SK-N-SH treated with all-trans-retinoic acid at 6 μM for 48 hours (cell line): ENCODE data around the gene OLA1.

ENCODE experiments used
- ATAC-seq: fragments of 200-7000 bp; cut with Tn5 transposase; 3 replicates; pipeline ENCODE4 v1.9.1; 2020; ENCODE audit warnings: mild to moderate bottlenecking, moderate library complexity
- ARNTL ChIP-seq: fragments of 450-650 bp; formaldehyde crosslinking; IDR thresholded peaks from 2 replicates; pipeline ENCODE4 v1.5.0; 2020; ENCODE audit warnings: low read depth, mild to moderate bottlenecking, moderate library complexity, borderline replicate concordance
- BACH2 ChIP-seq: fragments of 250-450 bp; sonication (Bioruptor Pico); IDR thresholded peaks from 2 replicates; pipeline ENCODE4 v1.9.0; 2021; ENCODE audit warnings: mild to moderate bottlenecking, borderline replicate concordance
- CSDC2 ChIP-seq: fragments of 250-450 bp; sonication (Bioruptor Pico); IDR thresholded peaks from 2 replicates; pipeline ENCODE4 v1.5.0; 2020; ENCODE audit warnings: mild to moderate bottlenecking, moderate library complexity
- ESRRG ChIP-seq: fragments of 250-450 bp; sonication (Bioruptor Pico); IDR thresholded peaks from 2 replicates; pipeline ENCODE4 v1.6.1; 2021; ENCODE audit warnings: mild to moderate bottlenecking
- GLIS3 ChIP-seq: fragments of 250-450 bp; sonication (Bioruptor Pico); IDR thresholded peaks from 2 replicates; pipeline ENCODE4 v1.5.0; 2020; ENCODE audit warnings: mild to moderate bottlenecking, moderate library complexity
- ISL1 ChIP-seq: fragments of 250-450 bp; sonication (Bioruptor Pico); IDR thresholded peaks from 2 replicates; pipeline ENCODE4 v2.1.2; 2022; ENCODE audit warnings: mild to moderate bottlenecking, moderate library complexity
- OSR1 ChIP-seq: fragments of 250-450 bp; sonication (Bioruptor Pico); IDR thresholded peaks from 2 replicates; pipeline ENCODE4 v1.8.0; 2022; ENCODE audit warnings: moderate library complexity, mild to moderate bottlenecking, inconsistent platforms
- PPARA ChIP-seq: fragments of 250-450 bp; sonication (Bioruptor Pico); IDR thresholded peaks from 2 replicates; pipeline ENCODE4 v1.5.0; 2020; ENCODE audit warnings: mild to moderate bottlenecking, borderline replicate concordance
- RARB ChIP-seq: fragments of 250-450 bp; sonication (Bioruptor Pico); IDR thresholded peaks from 2 replicates; pipeline ENCODE4 v1.8.0; 2021; ENCODE audit warnings: mild to moderate bottlenecking, moderate library complexity
- SNAI2 ChIP-seq: fragments of 250-450 bp; sonication (Bioruptor Pico); IDR thresholded peaks from 2 replicates; pipeline ENCODE4 v1.5.0; 2020; ENCODE audit warnings: mild to moderate bottlenecking, moderate library complexity
- TCF4 ChIP-seq: fragments of 250-450 bp; sonication (Bioruptor Pico); IDR thresholded peaks from 2 replicates; pipeline ENCODE4 v1.8.0; 2021; ENCODE audit warnings: mild to moderate bottlenecking, moderate library complexity, borderline replicate concordance
- TOX ChIP-seq: fragments of 250-450 bp; sonication (Bioruptor Pico); IDR thresholded peaks from 2 replicates; pipeline ENCODE4 v1.8.0; 2021; ENCODE audit warnings: mild to moderate bottlenecking, moderate library complexity, borderline replicate concordance
- ZC3H10 ChIP-seq: fragments of 250-450 bp; sonication (Bioruptor Pico); IDR thresholded peaks from 2 replicates; pipeline ENCODE4 v1.5.1; 2021; ENCODE audit warnings: mild to moderate bottlenecking, moderate library complexity
- ZFP3 ChIP-seq: fragments of 250-450 bp; sonication (Bioruptor Pico); IDR thresholded peaks from 2 replicates; pipeline ENCODE4 v1.5.0; 2020; ENCODE audit warnings: mild to moderate bottlenecking, moderate library complexity
- ZFP30 ChIP-seq: fragments of 450-650 bp; formaldehyde crosslinking; IDR thresholded peaks from 2 replicates; pipeline ENCODE4 v1.5.0; 2022; ENCODE audit warnings: mild to moderate bottlenecking, moderate library complexity
- ZNF565 ChIP-seq: fragments of 450-650 bp; formaldehyde crosslinking; conservative IDR thresholded peaks from 2 replicates; pipeline ENCODE4 v1.5.0; 2020; ENCODE audit warnings: low read depth, mild to moderate bottlenecking, moderate library complexity
- ZNF8 ChIP-seq: fragments of 450-650 bp; formaldehyde crosslinking; IDR thresholded peaks from 2 replicates; pipeline ENCODE4 v1.5.0; 2020; ENCODE audit warnings: mild to moderate bottlenecking, moderate library complexity
- TF ChIP-seq, protein P1 (sequence below): fragments of 250-450 bp; sonication (Bioruptor Pico); IDR thresholded peaks from 2 replicates; pipeline ENCODE4 v1.5.0; 2020; ENCODE audit warnings: mild to moderate bottlenecking, moderate library complexity
- TF ChIP-seq, protein P2 (sequence below): fragments of 250-450 bp; sonication (Bioruptor Pico); IDR thresholded peaks from 2 replicates; pipeline ENCODE4 v1.8.0; 2020; ENCODE audit warnings: mild to moderate bottlenecking, moderate library complexity, borderline replicate concordance
- TF ChIP-seq, protein P3 (sequence below): fragments of 250-450 bp; sonication (Bioruptor Pico); IDR thresholded peaks from 2 replicates; pipeline ENCODE4 v1.5.1; 2020; ENCODE audit warnings: low read depth, mild to moderate bottlenecking, moderate library complexity
- TF ChIP-seq, protein P4 (sequence below): fragments of 250-450 bp; sonication (Bioruptor Pico); IDR thresholded peaks from 2 replicates; pipeline ENCODE4 v1.8.0; 2021; ENCODE audit warnings: low read depth, mild to moderate bottlenecking, moderate library complexity, borderline replicate concordance

OLA1 gene

GRCh38 chr2:174286172-174286571 is 37.8 kb upstream of the OLA1 start:
- ATAC-seq = no peak
- TF ChIP-seq, protein P1, sequence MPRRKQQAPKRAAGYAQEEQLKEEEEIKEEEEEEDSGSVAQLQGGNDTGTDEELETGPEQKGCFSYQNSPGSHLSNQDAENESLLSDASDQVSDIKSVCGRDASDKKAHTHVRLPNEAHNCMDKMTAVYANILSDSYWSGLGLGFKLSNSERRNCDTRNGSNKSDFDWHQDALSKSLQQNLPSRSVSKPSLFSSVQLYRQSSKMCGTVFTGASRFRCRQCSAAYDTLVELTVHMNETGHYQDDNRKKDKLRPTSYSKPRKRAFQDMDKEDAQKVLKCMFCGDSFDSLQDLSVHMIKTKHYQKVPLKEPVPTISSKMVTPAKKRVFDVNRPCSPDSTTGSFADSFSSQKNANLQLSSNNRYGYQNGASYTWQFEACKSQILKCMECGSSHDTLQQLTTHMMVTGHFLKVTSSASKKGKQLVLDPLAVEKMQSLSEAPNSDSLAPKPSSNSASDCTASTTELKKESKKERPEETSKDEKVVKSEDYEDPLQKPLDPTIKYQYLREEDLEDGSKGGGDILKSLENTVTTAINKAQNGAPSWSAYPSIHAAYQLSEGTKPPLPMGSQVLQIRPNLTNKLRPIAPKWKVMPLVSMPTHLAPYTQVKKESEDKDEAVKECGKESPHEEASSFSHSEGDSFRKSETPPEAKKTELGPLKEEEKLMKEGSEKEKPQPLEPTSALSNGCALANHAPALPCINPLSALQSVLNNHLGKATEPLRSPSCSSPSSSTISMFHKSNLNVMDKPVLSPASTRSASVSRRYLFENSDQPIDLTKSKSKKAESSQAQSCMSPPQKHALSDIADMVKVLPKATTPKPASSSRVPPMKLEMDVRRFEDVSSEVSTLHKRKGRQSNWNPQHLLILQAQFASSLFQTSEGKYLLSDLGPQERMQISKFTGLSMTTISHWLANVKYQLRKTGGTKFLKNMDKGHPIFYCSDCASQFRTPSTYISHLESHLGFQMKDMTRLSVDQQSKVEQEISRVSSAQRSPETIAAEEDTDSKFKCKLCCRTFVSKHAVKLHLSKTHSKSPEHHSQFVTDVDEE = no peak
- TF ChIP-seq TOX (CRISPR knock-in tag) (no peak), ESRRG (no peak), ZNF565 (CRISPR knock-in tag) (no peak), OSR1 (no peak), ZFP30 (CRISPR knock-in tag) (no peak), PPARA (no peak), ZC3H10 (no peak), ARNTL (no peak), GLIS3 (CRISPR knock-in tag) (no peak), ISL1 (CRISPR knock-in tag) (no peak), CSDC2 (CRISPR knock-in tag) (no peak), BACH2 (CRISPR knock-in tag) (no peak), TCF4 (no peak), RARB (CRISPR knock-in tag) (no peak), ZNF8 (CRISPR knock-in tag) (no peak)
- TF ChIP-seq, protein P2, sequence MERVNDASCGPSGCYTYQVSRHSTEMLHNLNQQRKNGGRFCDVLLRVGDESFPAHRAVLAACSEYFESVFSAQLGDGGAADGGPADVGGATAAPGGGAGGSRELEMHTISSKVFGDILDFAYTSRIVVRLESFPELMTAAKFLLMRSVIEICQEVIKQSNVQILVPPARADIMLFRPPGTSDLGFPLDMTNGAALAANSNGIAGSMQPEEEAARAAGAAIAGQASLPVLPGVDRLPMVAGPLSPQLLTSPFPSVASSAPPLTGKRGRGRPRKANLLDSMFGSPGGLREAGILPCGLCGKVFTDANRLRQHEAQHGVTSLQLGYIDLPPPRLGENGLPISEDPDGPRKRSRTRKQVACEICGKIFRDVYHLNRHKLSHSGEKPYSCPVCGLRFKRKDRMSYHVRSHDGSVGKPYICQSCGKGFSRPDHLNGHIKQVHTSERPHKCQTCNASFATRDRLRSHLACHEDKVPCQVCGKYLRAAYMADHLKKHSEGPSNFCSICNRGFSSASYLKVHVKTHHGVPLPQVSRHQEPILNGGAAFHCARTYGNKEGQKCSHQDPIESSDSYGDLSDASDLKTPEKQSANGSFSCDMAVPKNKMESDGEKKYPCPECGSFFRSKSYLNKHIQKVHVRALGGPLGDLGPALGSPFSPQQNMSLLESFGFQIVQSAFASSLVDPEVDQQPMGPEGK (CRISPR knock-in tag) = no peak
- TF ChIP-seq, protein P3, sequence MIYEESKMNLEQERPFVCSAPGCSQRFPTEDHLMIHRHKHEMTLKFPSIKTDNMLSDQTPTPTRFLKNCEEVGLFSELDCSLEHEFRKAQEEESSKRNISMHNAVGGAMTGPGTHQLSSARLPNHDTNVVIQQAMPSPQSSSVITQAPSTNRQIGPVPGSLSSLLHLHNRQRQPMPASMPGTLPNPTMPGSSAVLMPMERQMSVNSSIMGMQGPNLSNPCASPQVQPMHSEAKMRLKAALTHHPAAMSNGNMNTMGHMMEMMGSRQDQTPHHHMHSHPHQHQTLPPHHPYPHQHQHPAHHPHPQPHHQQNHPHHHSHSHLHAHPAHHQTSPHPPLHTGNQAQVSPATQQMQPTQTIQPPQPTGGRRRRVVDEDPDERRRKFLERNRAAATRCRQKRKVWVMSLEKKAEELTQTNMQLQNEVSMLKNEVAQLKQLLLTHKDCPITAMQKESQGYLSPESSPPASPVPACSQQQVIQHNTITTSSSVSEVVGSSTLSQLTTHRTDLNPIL (CRISPR knock-in tag) = no peak

DNA sequence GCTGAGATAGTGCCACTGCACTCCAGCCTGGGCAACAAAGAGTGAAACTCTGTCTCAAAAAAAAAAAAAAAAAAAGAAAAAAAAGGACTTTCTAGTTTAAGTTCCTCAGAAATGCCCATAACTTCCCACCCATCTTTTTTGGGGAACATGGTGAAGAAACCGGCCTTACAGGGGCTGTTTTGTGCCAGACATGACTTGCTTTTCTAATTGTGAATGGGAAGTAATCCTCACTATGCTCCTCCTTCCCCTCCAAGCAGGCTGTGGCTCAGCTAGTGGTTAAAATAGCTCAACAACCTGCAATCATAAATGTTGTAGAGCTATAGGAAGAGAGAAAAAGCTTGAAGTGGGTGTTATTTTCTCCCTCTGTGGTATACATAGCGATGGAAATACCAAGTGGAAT is 34.1 kb upstream of the OLA1 start:
- TF ChIP-seq, protein P2 (CRISPR knock-in tag) = no peak
- TF ChIP-seq PPARA = no peak
- TF ChIP-seq CSDC2 (CRISPR knock-in tag) = no peak
- TF ChIP-seq ZFP30 (CRISPR knock-in tag) = no peak
- no peak for TF ChIP-seq TCF4
- TF ChIP-seq TOX (CRISPR knock-in tag) = no peak
- TF ChIP-seq ARNTL = no peak
- no peak for TF ChIP-seq BACH2 (CRISPR knock-in tag)
- no peak for TF ChIP-seq OSR1
- no peak for TF ChIP-seq RARB (CRISPR knock-in tag)
- no peak for TF ChIP-seq ESRRG
- TF ChIP-seq, protein P3 (CRISPR knock-in tag) = no peak
- TF ChIP-seq, protein P1 = no peak
- no peak for TF ChIP-seq SNAI2 (CRISPR knock-in tag)
- TF ChIP-seq ZFP3 (CRISPR knock-in tag) = no peak
- TF ChIP-seq, protein P4, sequence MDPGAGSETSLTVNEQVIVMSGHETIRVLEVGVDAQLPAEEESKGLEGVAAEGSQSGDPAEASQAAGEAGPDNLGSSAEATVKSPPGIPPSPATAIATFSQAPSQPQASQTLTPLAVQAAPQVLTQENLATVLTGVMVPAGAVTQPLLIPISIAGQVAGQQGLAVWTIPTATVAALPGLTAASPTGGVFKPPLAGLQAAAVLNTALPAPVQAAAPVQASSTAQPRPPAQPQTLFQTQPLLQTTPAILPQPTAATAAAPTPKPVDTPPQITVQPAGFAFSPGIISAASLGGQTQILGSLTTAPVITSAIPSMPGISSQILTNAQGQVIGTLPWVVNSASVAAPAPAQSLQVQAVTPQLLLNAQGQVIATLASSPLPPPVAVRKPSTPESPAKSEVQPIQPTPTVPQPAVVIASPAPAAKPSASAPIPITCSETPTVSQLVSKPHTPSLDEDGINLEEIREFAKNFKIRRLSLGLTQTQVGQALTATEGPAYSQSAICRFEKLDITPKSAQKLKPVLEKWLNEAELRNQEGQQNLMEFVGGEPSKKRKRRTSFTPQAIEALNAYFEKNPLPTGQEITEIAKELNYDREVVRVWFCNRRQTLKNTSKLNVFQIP = no peak
- no peak for TF ChIP-seq ISL1 (CRISPR knock-in tag)
- no peak for TF ChIP-seq ZNF8 (CRISPR knock-in tag)
- no peak for TF ChIP-seq GLIS3 (CRISPR knock-in tag)
- TF ChIP-seq ZNF565 (CRISPR knock-in tag) = no peak
- no peak for ATAC-seq
